HG02642 (cell line): ENCODE results near the gene PRRG3.

Experiments used
- ATAC-seq: cut with Tn5 transposase; IDR thresholded peaks from one replicate; pipeline ENCODE4 v1.9.1; 2021; ENCODE audit warnings: mild to moderate bottlenecking; ENCODE audit not compliant: unreplicated experiment, poor library complexity

PRRG3 gene

DNA sequence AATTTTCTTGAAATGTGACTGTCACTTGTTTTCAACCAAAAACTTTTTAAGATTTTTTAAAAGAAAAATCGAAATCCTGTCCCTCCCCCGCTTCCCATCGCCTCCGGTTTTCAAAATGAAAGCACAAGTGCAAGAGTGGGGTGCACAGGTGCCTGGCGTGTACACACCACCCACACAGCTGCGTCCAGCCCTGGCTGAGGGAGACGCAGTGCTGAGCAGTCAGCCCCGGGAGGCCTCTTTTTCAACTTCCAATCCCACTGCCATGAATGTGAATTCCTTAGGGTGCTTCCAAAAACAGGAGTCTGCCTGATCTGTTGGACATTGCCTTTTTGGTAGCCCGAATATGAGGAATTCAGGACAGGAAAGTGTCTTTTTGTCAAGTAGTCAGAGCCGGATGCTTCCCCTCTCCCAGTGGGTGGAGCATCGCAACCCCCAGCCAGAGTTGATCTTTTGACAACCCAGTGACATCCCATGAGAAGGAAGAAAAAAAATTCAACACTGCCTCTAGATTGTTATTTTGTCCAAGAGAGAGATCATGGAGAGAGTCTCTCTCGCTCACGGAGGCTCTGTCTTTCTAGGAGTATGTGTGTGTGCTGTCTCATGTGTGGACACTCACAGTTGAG lies 8.9 kb downstream of the PRRG3 start:
- ATAC-seq = no peak

GRCh38 chrX:151708821-151709220 lies 13.6 kb downstream of the PRRG3 start:
- no peak for ATAC-seq

DNA sequence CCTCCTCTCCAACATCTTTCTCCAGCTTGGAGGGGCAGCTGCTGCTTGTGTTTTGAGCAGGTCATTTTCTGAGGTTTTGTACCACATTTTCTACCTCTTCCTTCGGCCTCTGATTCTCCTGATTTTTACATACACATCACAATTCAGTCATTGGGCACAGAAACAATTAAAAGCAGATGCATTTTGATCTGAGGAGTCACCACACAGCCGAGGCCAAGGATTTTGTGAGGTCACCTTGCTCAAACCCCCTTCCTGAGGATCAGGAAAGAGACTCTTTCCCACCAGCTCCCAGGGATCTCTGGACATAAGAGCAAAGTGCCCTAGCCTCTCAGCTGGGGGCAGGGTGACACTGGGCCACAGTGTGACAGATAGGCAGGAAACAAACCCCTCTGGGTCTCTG lies 15.2 kb downstream of the PRRG3 start:
- ATAC-seq = no peak

DNA sequence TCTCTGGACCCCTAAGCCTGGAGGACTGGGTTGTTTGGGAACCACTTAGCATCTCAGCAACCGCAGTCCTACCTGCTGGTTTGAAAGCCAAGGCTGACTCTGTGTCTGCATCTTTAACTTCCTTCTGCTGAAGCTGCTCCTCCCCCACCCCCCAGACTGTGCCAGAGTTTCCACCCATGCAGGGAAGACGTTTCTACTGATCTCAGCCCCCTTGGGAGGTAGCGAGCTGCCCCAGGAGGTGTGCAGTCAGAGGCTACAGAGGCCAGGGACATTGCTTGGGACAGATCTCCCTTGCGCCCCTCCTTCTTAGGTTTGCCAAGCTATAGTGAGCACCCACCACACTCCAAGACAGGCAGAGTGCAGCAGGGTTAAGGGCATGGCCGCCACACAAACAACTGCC lies 15.9 kb downstream of the PRRG3 start:
- no peak for ATAC-seq

- ATAC-seq = no peak
Observed at GRCh38 chrX:151711787-151712186, 16.5 kb downstream of the PRRG3 start.

DNA sequence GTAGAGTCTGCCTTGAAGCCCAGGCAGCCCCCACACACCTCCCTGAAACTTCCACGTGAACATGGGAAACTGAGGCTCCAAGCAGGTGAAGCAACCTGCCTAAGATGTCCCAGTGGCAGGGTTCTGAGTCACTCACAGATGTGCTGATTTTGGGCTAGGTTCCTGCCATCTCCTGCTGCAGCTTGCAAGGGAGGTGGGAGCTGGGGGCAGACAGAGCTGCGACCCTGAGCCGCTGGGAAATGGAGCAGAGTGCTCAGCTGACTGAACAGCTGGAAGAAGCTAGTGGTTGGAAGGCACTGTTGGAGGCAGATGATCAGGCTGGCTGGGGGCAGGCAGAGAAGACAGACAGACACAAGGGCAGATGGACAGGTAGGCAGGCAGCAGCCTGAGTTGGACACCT lies 17.0 kb downstream of the PRRG3 start:
- ATAC-seq = no peak

DNA sequence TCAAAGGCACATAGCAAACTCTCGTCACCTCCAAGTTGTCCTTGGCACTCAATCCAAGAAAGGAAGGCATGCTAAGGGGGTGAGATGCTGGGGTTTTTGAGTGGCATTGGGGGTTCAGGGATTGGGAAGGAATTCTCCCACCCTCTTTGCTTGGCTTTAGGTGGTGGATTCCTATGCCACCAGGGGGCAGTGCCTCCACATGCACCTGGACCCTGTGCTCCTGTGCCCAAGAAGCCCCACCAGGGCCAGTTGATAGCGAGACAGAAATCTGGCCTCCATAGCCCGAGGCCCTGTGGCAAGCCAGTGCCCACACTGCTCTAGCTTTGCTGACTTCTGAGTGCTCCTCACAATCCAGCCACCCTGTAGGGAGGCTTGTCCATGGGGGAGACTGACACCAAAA lies 18.6 kb downstream of the PRRG3 start:
- ATAC-seq = no peak

- no peak for ATAC-seq
Observed at GRCh38 chrX:151714362-151714761, 19.1 kb downstream of the PRRG3 start.

DNA sequence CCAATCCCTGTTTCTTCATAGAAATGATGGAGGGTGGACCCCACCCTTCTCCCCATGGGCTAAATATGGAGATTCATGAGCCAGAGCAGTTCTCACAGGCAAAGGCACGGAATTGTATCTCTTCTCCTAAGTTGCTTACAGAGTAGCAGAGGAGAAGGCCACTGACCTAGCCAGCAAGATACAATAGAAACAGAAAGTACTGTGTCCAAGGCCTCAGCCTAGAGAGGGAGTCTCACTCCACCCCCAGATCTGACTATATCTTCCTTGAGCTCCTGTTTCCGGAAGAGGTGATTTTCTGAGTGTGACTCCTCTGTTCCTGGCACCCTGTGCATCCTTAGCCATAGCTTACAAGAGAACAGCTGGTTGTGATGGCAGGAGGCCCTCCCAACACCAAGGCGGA lies 20.5 kb downstream of the PRRG3 start, which contains the start of gene FATE1:
TSS of gene FATE1 (plus strand) at position 284 of the 400 bp plus-strand sequence. CDS start at position 369, 85 bp downstream.
- ATAC-seq = no peak

DNA sequence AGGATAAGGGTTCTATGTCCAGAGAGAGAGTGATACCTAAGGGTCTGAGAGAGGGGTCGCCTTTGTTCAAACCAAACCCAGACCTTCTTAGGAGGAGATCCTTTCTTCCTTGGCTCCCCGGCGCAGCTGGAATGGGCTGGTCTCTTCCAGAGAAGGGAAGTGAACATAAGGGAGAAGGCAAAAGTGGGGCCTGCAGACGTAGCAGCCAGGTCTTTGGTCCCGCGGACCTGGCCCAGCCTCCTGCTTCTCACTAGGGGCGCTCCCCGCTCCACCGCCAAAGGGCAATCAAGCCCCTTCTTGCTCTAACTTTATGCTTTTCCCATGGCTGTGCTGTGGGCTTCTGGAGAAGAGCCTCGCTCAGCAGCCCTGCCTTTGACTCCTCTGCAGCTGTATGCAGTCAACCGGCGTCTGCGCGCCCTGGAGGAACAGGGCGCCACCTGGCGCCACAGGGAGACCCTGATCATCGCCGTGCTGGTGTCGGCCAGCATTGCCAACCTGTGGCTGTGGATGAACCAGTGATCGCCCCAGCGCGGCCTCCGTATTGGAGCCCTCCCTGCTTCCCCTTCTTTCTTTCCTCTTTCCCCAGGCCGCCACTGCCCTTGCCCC lies 27.1 kb downstream of the PRRG3 start:
- ATAC-seq = no peak

- ATAC-seq = no peak
Observed at GRCh38 chrX:151723156-151723760, 28.0 kb downstream of the PRRG3 start.

DNA sequence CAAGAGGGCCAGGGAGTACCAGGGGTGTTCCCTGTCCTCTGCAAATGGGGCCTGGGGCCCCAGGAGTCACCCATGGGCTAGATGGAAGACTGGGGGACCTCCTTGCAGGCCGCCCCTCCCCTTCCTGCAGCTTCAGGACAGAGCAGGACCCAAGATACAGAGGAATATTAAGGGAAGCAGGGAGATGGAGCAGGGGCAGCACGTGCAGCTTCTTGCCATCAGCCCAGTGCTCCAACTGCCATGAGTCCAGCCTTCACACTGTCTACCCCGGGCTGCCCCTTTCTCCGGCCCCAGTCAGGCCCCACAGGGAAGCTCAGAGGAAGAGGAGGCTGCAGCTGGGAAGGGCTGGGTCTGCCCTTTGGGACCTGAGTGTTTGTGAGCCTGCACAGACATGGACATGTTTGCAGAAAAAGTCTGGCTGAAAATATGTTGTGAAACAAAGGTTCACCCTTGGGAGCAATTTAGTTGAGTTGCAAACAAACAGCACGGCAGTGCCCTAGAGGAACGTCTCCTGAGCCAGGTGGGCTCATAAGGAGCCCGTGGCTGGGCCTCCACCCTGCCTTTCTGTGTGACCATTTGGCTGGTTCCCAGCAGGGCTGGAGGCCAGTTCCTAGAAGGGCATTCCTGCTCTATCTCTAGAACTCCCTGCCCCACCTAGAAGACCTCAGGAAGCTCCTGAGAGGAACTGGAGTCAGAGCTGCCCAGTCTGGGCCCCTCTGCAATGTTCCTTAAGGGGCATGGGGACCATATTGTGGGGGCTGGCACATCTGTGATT lies 29.5 kb downstream of the PRRG3 start:
- no peak for ATAC-seq

GRCh38 chrX:151725338-151725614 lies 30.0 kb downstream of the PRRG3 start:
- no peak for ATAC-seq

DNA sequence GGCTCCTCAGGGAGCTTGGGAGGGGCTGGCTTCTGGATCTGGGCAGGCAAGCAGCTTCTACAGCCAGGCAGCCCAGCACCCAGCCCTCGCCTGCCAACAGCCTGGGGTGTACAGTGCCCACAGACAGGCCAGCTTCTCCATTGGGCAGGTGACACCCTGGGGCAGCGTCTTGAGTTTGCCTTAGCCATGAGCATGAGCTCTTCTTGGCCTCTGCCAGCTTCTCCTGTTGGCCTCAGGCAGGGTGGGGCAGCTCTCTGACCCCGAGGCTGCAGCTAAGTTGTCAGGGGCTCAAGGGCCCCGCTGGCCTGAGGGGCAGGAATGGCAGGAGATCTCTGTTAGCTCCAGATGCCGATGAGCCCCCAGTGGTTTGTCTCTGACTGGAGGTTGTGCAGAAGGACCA lies 31.5 kb downstream of the PRRG3 start:
- ATAC-seq = no peak

- ATAC-seq = no peak
Observed at GRCh38 chrX:151727346-151727745, 32.1 kb downstream of the PRRG3 start.

DNA sequence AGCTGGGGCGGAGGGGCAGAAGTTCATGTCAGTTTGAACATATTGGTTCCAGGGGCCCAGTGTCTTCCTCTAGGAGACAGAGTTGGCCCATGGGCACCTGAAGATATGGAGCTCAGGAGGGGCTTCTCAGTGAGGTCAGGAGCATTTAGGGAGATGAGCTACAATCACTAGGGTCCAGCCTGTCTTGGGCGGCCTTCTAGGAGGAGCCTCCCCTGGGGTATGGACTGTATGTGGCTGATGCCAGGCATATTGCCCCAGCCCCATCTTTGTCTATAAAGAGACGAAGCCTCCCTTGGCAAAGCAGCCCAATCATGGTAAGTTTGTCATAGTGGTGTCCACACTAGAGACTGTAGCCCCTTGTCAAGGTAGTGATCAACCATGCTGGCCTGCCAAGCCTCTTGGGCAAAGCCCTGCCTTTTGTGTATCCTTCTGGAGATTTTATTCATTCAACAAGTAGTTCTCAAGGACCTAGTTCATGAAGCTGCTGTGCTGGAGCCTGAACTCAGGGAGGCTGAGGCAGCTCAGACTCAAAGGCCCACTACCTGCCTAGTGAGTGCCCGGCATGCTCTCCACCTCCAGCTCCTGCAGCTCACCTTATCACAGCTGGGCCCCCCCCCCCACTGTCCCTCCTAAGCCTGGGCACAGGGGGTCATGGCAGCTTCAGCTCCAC lies 33.9 kb downstream of the PRRG3 start:
- no peak for ATAC-seq

GRCh38 chrX:151734446-151734845 lies 39.2 kb downstream of the PRRG3 start, which contains the start of gene CNGA2:
Gene CNGA2 (plus strand): TSS chrX:151734746. CDS start chrX:151738484, 3,738 bp downstream.
- ATAC-seq = no peak

- ATAC-seq = no peak
Observed at GRCh38 chrX:151735219-151735618, 40.0 kb downstream of the PRRG3 start.

- no peak for ATAC-seq
Observed at GRCh38 chrX:151736685-151737084, 41.4 kb downstream of the PRRG3 start.

- no peak for ATAC-seq
Observed at GRCh38 chrX:151737494-151737893, 42.2 kb downstream of the PRRG3 start.

DNA sequence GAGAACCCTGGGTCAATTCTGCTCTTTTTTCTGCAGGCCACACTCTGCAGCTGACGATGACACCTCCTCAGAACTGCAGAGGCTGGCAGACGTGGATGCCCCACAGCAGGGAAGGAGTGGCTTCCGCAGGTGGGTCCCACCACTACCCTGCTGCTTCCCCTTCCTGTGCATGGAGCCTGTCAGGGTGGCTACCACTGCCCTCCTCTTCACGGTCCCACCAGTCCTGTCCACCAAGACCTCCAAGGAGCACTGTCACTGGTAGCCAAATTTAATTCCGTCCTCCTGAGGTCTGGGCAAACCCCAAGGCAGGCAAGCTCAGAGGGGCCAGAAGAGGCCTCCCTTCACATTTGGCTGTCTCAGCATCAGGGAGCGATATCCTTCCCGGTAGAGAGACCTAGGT lies 43.5 kb downstream of the PRRG3 start:
- ATAC-seq = no peak
